ENCODE measurements around the gene CHKA. TPM values are rescaled to one million over a fixed set of nuclear protein-coding genes. Genes with fewer than 3 reads are reported as not detected.

The CHKA gene
- total RNA-seq, 1 donor from 2014 or later = 18.2 TPM

DNA sequence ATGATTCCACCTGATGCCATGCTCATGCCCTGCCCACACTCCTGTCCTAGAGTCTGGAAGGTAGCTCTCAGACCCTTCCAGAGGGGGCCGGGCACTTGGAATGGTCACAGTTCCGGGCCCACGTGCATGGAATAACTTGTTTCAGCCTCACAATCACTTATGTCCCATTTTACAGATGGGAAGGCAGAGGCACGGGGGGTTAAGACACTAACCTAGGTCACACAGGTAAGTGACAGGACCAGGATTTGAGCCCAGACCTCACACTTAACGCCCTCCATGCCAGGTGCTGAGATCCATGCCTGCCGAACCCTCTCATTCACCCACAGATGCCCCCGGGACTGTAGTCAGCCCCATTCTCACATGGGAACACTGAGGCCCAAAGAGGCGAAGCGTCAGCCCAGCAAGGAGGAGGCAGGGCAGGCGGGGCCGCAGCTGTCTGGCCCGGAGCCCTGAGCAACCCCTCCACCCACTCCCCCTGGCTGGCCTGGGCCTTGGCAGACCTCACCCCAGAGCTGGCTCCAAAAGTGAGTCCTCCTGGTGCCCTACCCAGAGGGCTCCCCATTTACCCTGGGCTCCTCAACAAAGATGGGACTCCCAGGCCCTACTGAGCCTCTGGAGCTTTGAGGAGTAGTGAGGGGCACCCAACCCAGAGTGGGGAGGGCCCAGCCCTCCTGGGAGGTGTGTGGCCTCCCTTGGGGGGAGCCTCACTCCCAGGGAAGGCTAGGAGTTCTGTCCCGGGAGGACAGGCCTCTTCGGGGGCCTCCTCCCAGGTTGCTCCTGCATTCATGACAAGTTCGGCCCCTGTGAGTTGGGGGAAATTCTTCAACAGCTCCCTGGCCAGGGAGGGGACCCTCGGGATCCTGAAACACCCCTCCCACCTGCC, 113.4 kb downstream of the CHKA start:
- intact Hi-C loops (cut with DNase I) = no loop called here
- Histone ChIP-seq H3K36me3 (no peaks in the 10 kb centered on the region), H3K4me1 (peaks cover 65% of the 10 kb centered on the region), H3K27me3 (no peaks in the 10 kb centered on the region), H3K9me3 (no peaks in the 10 kb centered on the region), H3K27ac (no peak overlapping the region), H3K4me3 (no peak overlapping the region)
- no peak for DNase-seq (ENCODE audit: extremely low spot score in 2 of 2)
- no peak for TF ChIP-seq POLR2A (IDR thresholded peaks at IDR 0.05)
- TF ChIP-seq POLR2AphosphoS5 (IDR thresholded peaks at IDR 0.05; ENCODE audit: insufficient read depth in 1 of 2, low read depth in 1 of 2) = no peak
- TF ChIP-seq, protein P1, sequence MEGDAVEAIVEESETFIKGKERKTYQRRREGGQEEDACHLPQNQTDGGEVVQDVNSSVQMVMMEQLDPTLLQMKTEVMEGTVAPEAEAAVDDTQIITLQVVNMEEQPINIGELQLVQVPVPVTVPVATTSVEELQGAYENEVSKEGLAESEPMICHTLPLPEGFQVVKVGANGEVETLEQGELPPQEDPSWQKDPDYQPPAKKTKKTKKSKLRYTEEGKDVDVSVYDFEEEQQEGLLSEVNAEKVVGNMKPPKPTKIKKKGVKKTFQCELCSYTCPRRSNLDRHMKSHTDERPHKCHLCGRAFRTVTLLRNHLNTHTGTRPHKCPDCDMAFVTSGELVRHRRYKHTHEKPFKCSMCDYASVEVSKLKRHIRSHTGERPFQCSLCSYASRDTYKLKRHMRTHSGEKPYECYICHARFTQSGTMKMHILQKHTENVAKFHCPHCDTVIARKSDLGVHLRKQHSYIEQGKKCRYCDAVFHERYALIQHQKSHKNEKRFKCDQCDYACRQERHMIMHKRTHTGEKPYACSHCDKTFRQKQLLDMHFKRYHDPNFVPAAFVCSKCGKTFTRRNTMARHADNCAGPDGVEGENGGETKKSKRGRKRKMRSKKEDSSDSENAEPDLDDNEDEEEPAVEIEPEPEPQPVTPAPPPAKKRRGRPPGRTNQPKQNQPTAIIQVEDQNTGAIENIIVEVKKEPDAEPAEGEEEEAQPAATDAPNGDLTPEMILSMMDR (IDR thresholded peaks at IDR 0.05) = no peak

- Histone ChIP-seq H3K36me3 (no peaks in the 10 kb centered on the region), H3K27me3 (no peaks in the 10 kb centered on the region), H3K27ac (no peak overlapping the region), H3K9me3 (no peaks in the 10 kb centered on the region), H3K4me3 (no peak overlapping the region), H3K4me1 (peaks cover 62% of the 10 kb centered on the region)
- TF ChIP-seq POLR2A (IDR thresholded peaks at IDR 0.05) (no peak), POLR2AphosphoS5 (IDR thresholded peaks at IDR 0.05; ENCODE audit: insufficient read depth in 1 of 2, low read depth in 1 of 2) (no peak)
- TF ChIP-seq, protein P1 (IDR thresholded peaks at IDR 0.05) = no peak
- DNase-seq (ENCODE audit: extremely low spot score in 2 of 2) = no peak
- intact Hi-C loops (cut with DNase I) = no loop called here
Measured at GRCh38 chr11:68006606-68007166, 114.5 kb downstream of the CHKA start.

- Histone ChIP-seq H3K4me1 (peaks cover 43% of the 10 kb centered on the region), H3K27ac (no peak overlapping the region), H3K36me3 (no peaks in the 10 kb centered on the region), H3K4me3 (peak overlapping the region; percentile 71 to 84), H3K27me3 (no peaks in the 10 kb centered on the region), H3K9me3 (no peaks in the 10 kb centered on the region)
- TF ChIP-seq POLR2AphosphoS5 (IDR thresholded peaks at IDR 0.05; ENCODE audit: insufficient read depth in 1 of 2, low read depth in 1 of 2) = no peak
- TF ChIP-seq, protein P1 (IDR thresholded peaks at IDR 0.05) = no peak
- no peak for TF ChIP-seq POLR2A (IDR thresholded peaks at IDR 0.05)
- DNase-seq (ENCODE audit: extremely low spot score in 2 of 2) = no peak
- intact Hi-C loops (cut with DNase I) = no loop called here
Measured at GRCh38 chr11:68004551-68005335, 116.4 kb downstream of the CHKA start.

- peak within 1 kb of the TSS; percentile 71 to 84 for H3K4me3 ChIP-seq
- no peak for DNase-seq (ENCODE audit: extremely low spot score in 2 of 2)
- peak within 1 kb of the TSS; percentile 78 for H3K27ac ChIP-seq
- TF ChIP-seq, protein P1 (IDR thresholded peaks at IDR 0.05) = no peak
- TF ChIP-seq POLR2A (IDR thresholded peaks at IDR 0.05) = peak in 1 of 2 donors; percentile 26
- peak in 1 of 2 donors; percentile 28 for TF ChIP-seq POLR2AphosphoS5 (IDR thresholded peaks at IDR 0.05; ENCODE audit: insufficient read depth in 1 of 2, low read depth in 1 of 2)
- no peaks in the 10 kb centered on the region for H3K36me3 ChIP-seq
- intact Hi-C loops (cut with DNase I) = no loop called here
- peaks cover 35% of the 10 kb centered on the region for H3K4me1 ChIP-seq
- no peaks in the 10 kb centered on the region for H3K27me3 ChIP-seq
- no peaks in the 10 kb centered on the region for H3K9me3 ChIP-seq
Measured at GRCh38 chr11:68003846-68004550, 117.2 kb downstream of the CHKA start, which contains the start of gene UNC93B1. TSS of gene UNC93B1 (minus strand) at chr11:68004097. CDS start at chr11:68004043, 54 bp downstream.

Data from vagina (tissue), 2 donors.